Vagina (tissue), 2 donors: ENCODE results near the gene COL23A1. TPM values are rescaled to one million over a fixed set of nuclear protein-coding genes. Genes with fewer than 3 reads are reported as not detected.

Experiments used
- DNase-seq, 2 donors: peaks; one replicate each; pipeline ENCODE4 v3.0.0-alpha.2; 2017; ENCODE audit errors: extremely low spot score in 2 of 2
- H3K27ac ChIP-seq: fragments of 200-600 bp; sonication (generic); one replicate; pipeline ENCODE4 v1.5.1; 2019
- H3K27me3 ChIP-seq: fragments of 200-600 bp; sonication (generic); one replicate; pipeline ENCODE4 v1.5.1; 2019
- H3K36me3 ChIP-seq, 2 donors: fragments of 200-600 bp; sonication (generic); one replicate each; pipeline ENCODE4 v1.5.1; 2017 to 2019
- H3K4me1 ChIP-seq: fragments of 200-600 bp; sonication (generic); one replicate; pipeline ENCODE4 v1.5.1; 2019
- H3K4me3 ChIP-seq, 2 donors: fragments of 200-600 bp; sonication (generic); 1 replicate in 1 of 2; 2 replicates in 1 of 2; pipeline ENCODE4 v1.5.1; 2016 to 2019
- H3K9me3 ChIP-seq: fragments of 200-600 bp; sonication (generic); one replicate; pipeline ENCODE4 v1.5.1; 2019
- CTCF ChIP-seq, 3 experiments: fragments of 450-650 bp in 2 of 3; fragments of 200-600 bp in 1 of 3; sonication (generic) in 1 of 3; IDR thresholded peaks; one replicate each; pipeline ENCODE4 v1.5.1; 2017 to 2019; ENCODE audit warnings: antibody characterized with exemption in 3 of 3, mild to moderate bottlenecking in 2 of 3, moderate library complexity in 2 of 3
- POLR2A ChIP-seq, 2 donors: fragments of 450-650 bp; IDR thresholded peaks; one replicate each; pipeline ENCODE4 v1.6.1; 2017; ENCODE audit warnings: antibody characterized with exemption in 2 of 2, mild to moderate bottlenecking in 2 of 2, moderate library complexity in 2 of 2
- POLR2AphosphoS5 ChIP-seq, 2 donors: sonication (generic); formaldehyde crosslinking; IDR thresholded peaks; one replicate each; pipeline ENCODE4 v1.9.0; 2017; ENCODE audit warnings: antibody characterized with exemption in 2 of 2, mild to moderate bottlenecking in 2 of 2, low read depth in 1 of 2; ENCODE audit not compliant: insufficient read depth in 1 of 2
- intact Hi-C: fragments of 100-400 bp; cut with DNase I; formaldehyde crosslinking; loops from one replicate; pipeline ENCODE4 v1.15.1; 2023
- total RNA-seq: library from RNA; depleted of rRNA; stranded (reverse); fragments of >200 nt; gene quantifications from one replicate; pipeline ENCODE4 v1.2.3, GENCODE V29; 2016

The COL23A1 gene
- total RNA-seq, 1 donor from 2014 or later, result 3.7 TPM

GRCh38 chr5:178434851-178435250 is 155.3 kb downstream of the COL23A1 start:
- intact Hi-C loops, result no loop called here
- Histone ChIP-seq H3K4me3 (no peak overlapping the region), H3K27me3 (no peaks in the 10 kb centered on the region), H3K4me1 (peaks cover 7% of the 10 kb centered on the region), H3K36me3 (no peaks in the 10 kb centered on the region), H3K9me3 (no peaks in the 10 kb centered on the region), H3K27ac (no peak overlapping the region)
- DNase-seq, result peak; percentile 49 to 58
- no peak for TF ChIP-seq POLR2A (IDR thresholded peaks at IDR 0.05)
- TF ChIP-seq CTCF (IDR thresholded peaks at IDR 0.05), result no peak
- no peak for TF ChIP-seq POLR2AphosphoS5 (IDR thresholded peaks at IDR 0.05; ENCODE audit: insufficient read depth in 1 of 2, low read depth in 1 of 2)

- DNase-seq, result peak; percentile 47 to 79
Observed at GRCh38 chr5:178434016-178434761, 156.0 kb downstream of the COL23A1 start.

GRCh38 chr5:178433273-178433775 is 156.9 kb downstream of the COL23A1 start:
- no peak overlapping the region for H3K27ac ChIP-seq
- no peaks in the 10 kb centered on the region for H3K27me3 ChIP-seq
- TF ChIP-seq CTCF (IDR thresholded peaks at IDR 0.05) (no peak), POLR2AphosphoS5 (IDR thresholded peaks at IDR 0.05; ENCODE audit: insufficient read depth in 1 of 2, low read depth in 1 of 2) (no peak), POLR2A (IDR thresholded peaks at IDR 0.05) (no peak)
- intact Hi-C loops, result no loop called here
- H3K9me3 ChIP-seq, result no peaks in the 10 kb centered on the region
- peak in 1 of 2 donors; percentile 56 for DNase-seq
- H3K4me3 ChIP-seq, result no peak overlapping the region
- H3K4me1 ChIP-seq, result peaks cover 13% of the 10 kb centered on the region
- no peaks in the 10 kb centered on the region for H3K36me3 ChIP-seq

More at GRCh38 chr5:178434016-178434761, 156.0 kb downstream of the COL23A1 start:
- Histone ChIP-seq H3K27me3 (no peaks in the 10 kb centered on the region), H3K9me3 (no peaks in the 10 kb centered on the region), H3K27ac (no peak overlapping the region), H3K4me3 (no peak overlapping the region), H3K4me1 (peaks cover 7% of the 10 kb centered on the region), H3K36me3 (no peaks in the 10 kb centered on the region)
- no peak for TF ChIP-seq CTCF (IDR thresholded peaks at IDR 0.05)
- no peak for TF ChIP-seq POLR2AphosphoS5 (IDR thresholded peaks at IDR 0.05; ENCODE audit: insufficient read depth in 1 of 2, low read depth in 1 of 2)
- TF ChIP-seq POLR2A (IDR thresholded peaks at IDR 0.05), result no peak
- intact Hi-C loops, result no loop called here

- H3K27ac ChIP-seq, result no peak overlapping the region
- H3K36me3 ChIP-seq, result no peaks in the 10 kb centered on the region
- H3K4me3 ChIP-seq, result no peak overlapping the region
- H3K9me3 ChIP-seq, result no peaks in the 10 kb centered on the region
- H3K27me3 ChIP-seq, result no peaks in the 10 kb centered on the region
- H3K4me1 ChIP-seq, result peaks cover 13% of the 10 kb centered on the region
- intact Hi-C loops, result no loop called here
- TF ChIP-seq CTCF (IDR thresholded peaks at IDR 0.05) (no peak), POLR2A (IDR thresholded peaks at IDR 0.05) (no peak), POLR2AphosphoS5 (IDR thresholded peaks at IDR 0.05; ENCODE audit: insufficient read depth in 1 of 2, low read depth in 1 of 2) (no peak)
- peak in 1 of 2 donors; percentile 60 for DNase-seq
Observed at GRCh38 chr5:178432421-178433272, 157.5 kb downstream of the COL23A1 start.
